ENCODE data around the gene PARD3B. TPM values are rescaled to one million over a fixed set of nuclear protein-coding genes. Genes with fewer than 3 reads are reported as not detected.

The PARD3B gene
- total RNA-seq, 3 donors from 2014 or later, result 0.18 to 0.48 (median 0.27) TPM

DNA sequence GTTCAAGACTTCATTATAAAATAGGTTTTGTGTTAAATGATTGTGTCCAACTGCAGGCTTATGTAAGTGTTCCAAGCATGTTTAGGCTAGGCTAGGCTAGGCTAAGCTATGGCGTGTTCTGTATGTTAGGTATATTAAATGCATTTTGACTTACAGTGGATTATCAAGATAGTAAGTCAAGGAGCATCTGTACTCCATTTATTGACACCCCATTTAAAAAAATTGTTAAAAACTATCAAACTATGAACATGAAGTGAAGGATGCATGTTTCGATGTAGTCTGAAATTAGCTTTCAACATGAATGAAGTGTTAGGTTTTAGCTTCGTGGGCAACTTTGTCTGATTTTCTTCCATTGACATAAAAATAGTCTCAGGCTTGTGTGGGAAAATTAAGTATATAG lies 290.5 kb downstream of the PARD3B start:
- H3K4me3 Mint-ChIP-seq, result no peak overlapping the region
- no peaks in the 10 kb centered on the region for H3K4me1 Mint-ChIP-seq (ENCODE audit: low read depth)
- H3K27me3 Mint-ChIP-seq (ENCODE audit: low read depth), result peaks cover 3% of the 10 kb centered on the region
- no peak for ATAC-seq
- no peaks in the 10 kb centered on the region for H3K9me3 Mint-ChIP-seq
- DNase-seq, result no peak
- no peaks in the 10 kb centered on the region for H3K36me3 Mint-ChIP-seq (ENCODE audit: insufficient read depth)

DNA sequence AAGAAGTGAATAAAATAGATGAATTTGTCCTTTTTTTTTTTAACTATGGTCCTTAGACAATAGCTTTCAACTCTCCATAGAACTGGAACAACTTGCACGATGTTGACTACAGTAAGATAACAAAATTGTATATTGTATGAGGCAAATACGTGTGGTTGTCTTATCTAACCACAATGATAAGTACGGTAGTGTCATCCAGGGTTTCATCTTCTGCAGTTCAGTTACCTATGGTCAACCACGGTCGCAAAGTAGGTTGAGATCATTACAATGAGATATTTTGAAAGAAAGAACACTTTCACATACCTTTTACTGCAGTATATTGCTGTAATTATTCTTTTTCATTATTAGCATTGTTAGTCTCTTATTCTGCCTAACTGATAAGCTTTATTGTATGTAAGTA lies 295.2 kb downstream of the PARD3B start:
- H3K4me1 Mint-ChIP-seq (ENCODE audit: low read depth), result peaks cover 8% of the 10 kb centered on the region
- H3K27me3 Mint-ChIP-seq (ENCODE audit: low read depth), result no peaks in the 10 kb centered on the region
- no peak for ATAC-seq

DNA sequence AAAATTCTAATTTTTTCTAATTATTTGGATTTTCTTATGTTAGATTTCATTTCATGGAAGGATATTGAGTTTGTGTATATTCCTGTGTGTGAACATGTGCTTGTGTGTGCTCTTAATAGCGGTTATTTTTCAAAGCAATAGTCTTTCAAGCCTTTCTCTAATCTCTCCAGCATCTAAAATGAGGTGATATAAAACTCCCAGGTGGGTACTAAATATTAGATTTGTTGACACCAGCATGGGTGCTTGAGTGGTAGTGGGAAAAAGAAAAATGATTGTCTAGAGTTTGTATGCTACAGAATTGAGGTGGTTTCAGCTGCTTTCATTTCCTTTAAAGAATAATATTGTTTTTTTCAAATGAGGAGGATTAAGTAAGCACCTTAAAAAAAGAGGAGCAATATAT lies 296.8 kb downstream of the PARD3B start:
- Mint-ChIP-seq H3K4me1 (ENCODE audit: low read depth) (peaks cover 8% of the 10 kb centered on the region), H3K36me3 (ENCODE audit: insufficient read depth) (no peaks in the 10 kb centered on the region), H3K9me3 (no peaks in the 10 kb centered on the region), H3K27me3 (ENCODE audit: low read depth) (no peaks in the 10 kb centered on the region), H3K4me3 (no peak overlapping the region)
- ATAC-seq, result no peak
- no peak for DNase-seq

More for the DNA sequence above, 295.2 kb downstream of the PARD3B start:
- H3K36me3 Mint-ChIP-seq (ENCODE audit: insufficient read depth), result no peaks in the 10 kb centered on the region
- H3K4me3 Mint-ChIP-seq, result no peak overlapping the region
- DNase-seq, result no peak
- no peaks in the 10 kb centered on the region for H3K9me3 Mint-ChIP-seq

DNA sequence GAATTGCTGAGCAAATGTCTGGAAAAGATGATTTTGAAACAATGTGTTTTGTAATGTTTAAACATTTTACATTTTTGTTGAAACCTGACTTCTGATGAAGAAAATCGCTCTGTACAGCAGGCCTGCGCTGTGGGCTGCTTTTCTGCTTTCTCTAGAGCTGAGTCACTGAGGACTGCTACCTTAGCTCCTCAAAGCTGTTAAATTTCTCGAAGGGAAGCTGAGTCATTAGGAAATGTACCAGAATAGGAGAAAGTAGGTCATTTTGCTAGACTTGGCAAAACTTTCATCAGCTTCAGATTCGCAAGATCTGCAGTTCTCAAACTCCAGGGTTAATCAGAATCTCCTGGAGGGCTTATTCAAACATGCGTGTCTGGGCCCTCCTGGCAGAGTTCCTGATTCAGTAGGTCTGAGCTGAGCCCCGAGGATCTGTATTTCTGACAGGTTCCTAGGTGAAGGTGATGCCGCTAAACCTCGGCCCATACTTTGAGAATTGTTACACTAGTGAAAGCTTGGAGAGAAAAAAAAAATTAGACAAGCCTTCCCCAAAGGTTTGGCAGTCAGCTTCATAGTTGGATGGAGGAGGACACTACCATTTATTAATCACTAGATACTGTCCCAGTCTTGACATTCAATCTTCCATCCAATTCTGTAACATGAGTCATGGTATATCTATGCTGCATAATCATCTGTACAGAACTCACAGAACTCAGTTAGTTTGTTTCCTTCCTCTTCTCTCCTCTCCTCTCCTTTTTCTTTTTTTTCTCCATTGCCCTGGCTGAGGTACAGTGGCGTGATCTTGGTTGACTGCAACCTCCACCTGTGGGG lies 297.6 kb downstream of the PARD3B start:
- Mint-ChIP-seq H3K9me3 (no peaks in the 10 kb centered on the region), H3K27me3 (ENCODE audit: low read depth) (no peaks in the 10 kb centered on the region), H3K4me3 (no peak overlapping the region), H3K36me3 (ENCODE audit: insufficient read depth) (no peaks in the 10 kb centered on the region), H3K4me1 (ENCODE audit: low read depth) (peaks cover 8% of the 10 kb centered on the region)
- ATAC-seq, result peak; percentile 66 to 85
- DNase-seq, result no peak

DNA sequence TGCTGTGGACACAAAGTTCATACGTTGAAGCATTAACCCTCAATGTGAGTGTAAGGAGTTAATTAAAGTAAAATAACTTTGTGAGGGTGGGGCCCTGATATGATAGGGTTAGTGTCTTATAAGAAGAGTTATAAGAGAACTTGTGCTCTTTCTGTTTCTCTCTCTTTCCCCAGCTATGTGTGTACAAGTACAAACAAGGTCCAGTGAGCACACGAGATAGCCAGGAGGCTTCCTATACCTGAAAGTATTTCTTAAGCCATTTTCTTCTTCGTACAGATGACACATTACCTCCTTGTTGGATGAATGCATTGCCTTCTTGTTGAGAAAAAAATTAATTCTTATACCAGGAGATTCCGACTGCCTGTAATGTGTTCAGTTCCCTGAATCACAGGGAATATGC lies 301.2 kb downstream of the PARD3B start:
- DNase-seq (no peak), ATAC-seq (no peak)
- H3K4me3 Mint-ChIP-seq, result no peak overlapping the region
- no peaks in the 10 kb centered on the region for H3K36me3 Mint-ChIP-seq (ENCODE audit: insufficient read depth)
- no peaks in the 10 kb centered on the region for H3K27me3 Mint-ChIP-seq (ENCODE audit: low read depth)
- H3K4me1 Mint-ChIP-seq (ENCODE audit: low read depth), result peaks cover 8% of the 10 kb centered on the region
- no peaks in the 10 kb centered on the region for H3K9me3 Mint-ChIP-seq

DNA sequence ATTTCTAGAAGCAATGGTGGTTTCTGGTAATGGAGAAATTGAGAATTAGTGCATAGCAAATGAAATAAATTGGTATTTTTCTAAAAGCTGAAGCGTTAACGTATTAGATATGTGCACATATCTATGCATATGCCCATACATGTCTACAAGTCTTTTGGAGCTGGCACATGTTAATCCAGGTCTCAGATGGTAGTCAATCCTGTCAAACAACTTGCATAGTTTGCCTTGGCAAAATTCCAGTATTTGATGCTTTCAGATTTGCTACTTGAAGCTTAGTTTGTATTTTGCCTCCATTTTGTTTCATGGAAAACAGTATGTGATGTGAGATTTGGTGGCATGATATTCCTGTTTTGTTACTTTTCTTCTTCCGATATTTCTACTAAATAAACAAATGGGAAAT lies 304.6 kb downstream of the PARD3B start:
- H3K27me3 Mint-ChIP-seq (ENCODE audit: low read depth), result no peaks in the 10 kb centered on the region
- no peak for ATAC-seq
- H3K4me1 Mint-ChIP-seq (ENCODE audit: low read depth), result no peaks in the 10 kb centered on the region
- H3K9me3 Mint-ChIP-seq, result no peaks in the 10 kb centered on the region
- no peak overlapping the region for H3K4me3 Mint-ChIP-seq
- DNase-seq, result no peak
- H3K36me3 Mint-ChIP-seq (ENCODE audit: insufficient read depth), result no peaks in the 10 kb centered on the region

DNA sequence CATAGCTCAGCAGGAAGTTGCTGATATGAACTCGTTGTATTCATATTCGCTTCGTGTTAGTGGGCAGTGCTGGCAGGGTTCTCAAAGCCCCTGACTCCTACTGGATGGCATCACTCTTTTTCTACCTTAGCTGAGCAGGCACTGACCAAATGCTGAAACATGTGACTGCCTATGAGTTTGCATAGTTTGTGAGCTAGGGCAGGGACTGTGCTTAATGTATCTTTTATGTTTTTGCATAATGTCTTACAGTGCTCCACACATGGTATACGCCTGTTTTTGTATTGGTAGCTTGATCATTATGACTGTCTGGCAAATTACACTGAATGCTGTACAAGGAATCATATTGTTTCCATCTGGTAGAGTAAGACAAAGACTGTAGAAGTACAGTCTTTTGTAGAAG lies 305.3 kb downstream of the PARD3B start:
- Mint-ChIP-seq H3K36me3 (ENCODE audit: insufficient read depth) (no peaks in the 10 kb centered on the region), H3K9me3 (peaks cover 2% of the 10 kb centered on the region), H3K27me3 (ENCODE audit: low read depth) (no peaks in the 10 kb centered on the region), H3K4me3 (no peak overlapping the region), H3K4me1 (ENCODE audit: low read depth) (no peaks in the 10 kb centered on the region)
- ATAC-seq (no peak), DNase-seq (no peak)

DNA sequence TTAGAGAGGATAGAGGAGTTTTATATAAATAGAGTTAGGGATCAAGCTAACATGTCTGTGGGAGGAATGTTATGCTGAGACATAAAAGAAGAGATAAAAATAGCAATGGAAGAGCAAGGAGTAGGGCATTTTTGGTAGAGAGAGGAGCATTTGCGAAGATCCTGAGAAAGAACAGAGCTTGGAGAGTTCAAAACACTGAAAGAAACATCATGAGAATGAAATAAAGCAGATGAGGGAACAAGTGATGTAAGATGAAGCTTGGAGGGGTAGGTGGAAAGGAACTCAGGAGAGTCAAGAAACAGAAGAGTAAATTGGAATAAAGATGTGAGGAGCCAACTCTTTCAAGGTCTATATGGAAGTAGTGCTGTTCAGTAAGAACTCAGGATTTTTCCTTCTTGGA lies 308.6 kb downstream of the PARD3B start:
- no peak overlapping the region for H3K4me3 Mint-ChIP-seq
- H3K27me3 Mint-ChIP-seq (ENCODE audit: low read depth), result no peaks in the 10 kb centered on the region
- DNase-seq (no peak), ATAC-seq (no peak)
- no peaks in the 10 kb centered on the region for H3K36me3 Mint-ChIP-seq (ENCODE audit: insufficient read depth)
- peaks cover 7% of the 10 kb centered on the region for H3K9me3 Mint-ChIP-seq
- H3K4me1 Mint-ChIP-seq (ENCODE audit: low read depth), result no peaks in the 10 kb centered on the region

DNA sequence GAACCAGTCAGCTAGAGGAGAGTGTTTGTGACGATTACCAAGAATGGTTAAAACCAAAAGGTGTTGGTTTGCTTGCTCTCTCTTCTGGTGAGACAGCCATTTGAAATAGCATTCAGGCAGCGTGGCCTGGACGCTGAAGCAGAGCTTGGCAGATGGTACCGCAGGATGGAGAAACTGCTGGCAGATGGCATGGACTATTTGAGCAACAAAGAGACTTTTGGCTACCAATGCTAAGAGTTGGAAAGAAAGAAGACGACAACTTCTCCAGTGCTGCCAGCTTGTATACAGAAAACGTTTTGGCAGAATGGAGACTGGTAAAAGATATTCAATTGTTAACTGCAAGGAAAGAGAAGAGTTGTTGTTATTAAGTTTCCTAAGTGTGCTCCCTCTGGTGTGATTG lies 315.0 kb downstream of the PARD3B start:
- Mint-ChIP-seq H3K9me3 (peaks cover 7% of the 10 kb centered on the region), H3K36me3 (ENCODE audit: insufficient read depth) (no peaks in the 10 kb centered on the region), H3K27me3 (ENCODE audit: low read depth) (peaks cover 3% of the 10 kb centered on the region), H3K4me3 (no peak overlapping the region), H3K4me1 (ENCODE audit: low read depth) (no peaks in the 10 kb centered on the region)
- DNase-seq (no peak), ATAC-seq (no peak)

DNA sequence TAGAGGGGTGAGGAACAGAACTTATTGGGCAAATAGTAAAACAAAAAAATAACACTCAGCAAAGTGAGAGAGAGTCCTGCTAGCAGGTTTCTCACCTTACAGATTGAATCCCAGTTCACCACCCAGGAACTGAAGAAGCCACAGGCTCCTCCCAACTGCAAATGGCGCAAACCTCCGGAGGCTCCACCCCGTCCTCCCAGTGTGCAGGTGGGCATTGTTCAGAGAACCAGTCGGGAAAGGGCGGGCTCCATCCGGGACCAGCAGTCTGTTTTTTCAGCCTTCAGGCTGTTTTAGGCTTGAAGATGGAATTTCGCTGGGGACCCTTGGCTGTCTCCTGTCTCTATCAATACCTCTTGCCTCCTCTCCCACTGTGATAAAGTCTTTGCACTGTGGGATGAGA lies 317.5 kb downstream of the PARD3B start:
- Mint-ChIP-seq H3K9me3 (no peaks in the 10 kb centered on the region), H3K4me1 (ENCODE audit: low read depth) (no peaks in the 10 kb centered on the region), H3K4me3 (no peak overlapping the region), H3K27me3 (ENCODE audit: low read depth) (peaks cover 3% of the 10 kb centered on the region), H3K36me3 (ENCODE audit: insufficient read depth) (no peaks in the 10 kb centered on the region)
- ATAC-seq, result no peak
- DNase-seq, result no peak

DNA sequence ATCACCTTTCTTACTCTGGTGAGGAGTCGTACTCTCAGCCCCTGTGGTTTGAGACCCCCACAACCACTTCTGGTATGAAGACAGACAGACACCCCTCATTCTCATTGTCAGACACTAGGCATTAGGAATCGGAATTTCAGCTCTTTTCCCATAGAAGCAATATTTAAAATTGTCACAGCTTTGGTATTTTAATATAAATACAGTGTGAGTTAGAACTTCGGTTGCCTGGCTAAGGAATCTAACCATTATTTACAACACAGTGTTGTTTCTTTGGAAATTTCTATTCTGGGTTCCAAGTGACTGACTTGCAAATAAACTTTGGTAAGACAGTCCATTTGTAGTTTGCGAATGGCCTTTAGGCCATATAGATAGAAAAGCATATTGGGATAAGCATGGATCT lies 318.1 kb downstream of the PARD3B start:
- Mint-ChIP-seq H3K27me3 (ENCODE audit: low read depth) (peaks cover 3% of the 10 kb centered on the region), H3K36me3 (ENCODE audit: insufficient read depth) (no peaks in the 10 kb centered on the region), H3K9me3 (no peaks in the 10 kb centered on the region), H3K4me1 (ENCODE audit: low read depth) (no peaks in the 10 kb centered on the region), H3K4me3 (no peak overlapping the region)
- DNase-seq (no peak), ATAC-seq (no peak)

DNA sequence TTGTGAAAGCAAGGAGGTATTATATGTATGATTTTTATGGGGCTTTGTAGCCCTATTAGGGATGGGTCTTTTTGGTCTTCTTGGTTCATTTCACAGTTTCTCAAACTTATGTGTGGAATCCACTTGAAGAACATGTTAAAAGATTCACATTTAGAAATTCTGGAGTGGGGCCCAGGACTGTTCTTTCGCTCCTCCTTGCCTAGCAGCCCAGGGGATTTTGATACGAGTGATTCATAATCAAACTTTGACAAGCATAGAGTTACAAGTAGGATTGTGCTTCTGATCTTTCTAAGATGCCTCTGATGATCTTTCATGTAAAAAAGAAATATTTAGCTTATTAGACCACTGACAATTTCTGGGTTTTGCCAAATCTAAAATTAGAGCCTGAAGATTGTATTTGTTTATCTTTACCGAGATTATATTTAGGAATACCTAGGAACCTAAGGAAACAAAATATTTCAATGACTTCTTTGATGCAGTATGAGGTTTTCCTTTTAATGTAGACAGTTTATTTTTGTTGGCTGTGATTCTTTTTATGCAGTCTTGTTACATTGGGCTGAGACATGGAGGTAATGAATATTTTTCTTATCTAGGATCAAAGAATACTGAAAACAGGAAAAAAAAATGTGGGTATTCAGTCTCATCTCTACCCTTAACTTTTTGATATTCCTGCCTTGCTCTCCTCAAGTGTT lies 324.0 kb downstream of the PARD3B start:
- peaks cover under 1% of the 10 kb centered on the region for H3K27me3 Mint-ChIP-seq (ENCODE audit: low read depth)
- ATAC-seq, result no peak
- H3K9me3 Mint-ChIP-seq, result peaks cover 3% of the 10 kb centered on the region
- H3K4me3 Mint-ChIP-seq, result no peak overlapping the region
- H3K4me1 Mint-ChIP-seq (ENCODE audit: low read depth), result peaks cover 19% of the 10 kb centered on the region
- no peaks in the 10 kb centered on the region for H3K36me3 Mint-ChIP-seq (ENCODE audit: insufficient read depth)
- DNase-seq, result no peak

DNA sequence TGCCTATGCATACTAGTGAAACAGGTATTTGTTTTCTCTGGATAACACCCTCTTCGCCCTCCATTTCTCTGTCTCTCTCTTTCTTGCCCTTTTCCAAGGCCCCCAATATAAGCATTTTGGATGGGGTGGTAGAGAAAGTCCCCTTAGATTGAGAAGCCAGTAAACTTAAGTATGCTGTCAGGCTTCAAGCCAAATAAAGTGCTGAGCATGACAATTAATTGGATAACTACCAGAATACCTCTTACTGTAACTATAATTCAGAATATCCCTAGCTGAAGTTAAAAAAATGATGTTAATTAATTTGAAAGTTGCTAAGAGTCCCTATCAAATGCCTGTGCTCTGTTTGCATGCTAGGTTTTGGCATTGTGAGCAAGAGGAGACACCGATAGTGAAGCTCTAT lies 324.8 kb downstream of the PARD3B start:
- Mint-ChIP-seq H3K4me1 (ENCODE audit: low read depth) (peaks cover 19% of the 10 kb centered on the region), H3K9me3 (peaks cover 8% of the 10 kb centered on the region), H3K4me3 (no peak overlapping the region), H3K36me3 (ENCODE audit: insufficient read depth) (no peaks in the 10 kb centered on the region), H3K27me3 (ENCODE audit: low read depth) (no peaks in the 10 kb centered on the region)
- DNase-seq (no peak), ATAC-seq (no peak)

DNA sequence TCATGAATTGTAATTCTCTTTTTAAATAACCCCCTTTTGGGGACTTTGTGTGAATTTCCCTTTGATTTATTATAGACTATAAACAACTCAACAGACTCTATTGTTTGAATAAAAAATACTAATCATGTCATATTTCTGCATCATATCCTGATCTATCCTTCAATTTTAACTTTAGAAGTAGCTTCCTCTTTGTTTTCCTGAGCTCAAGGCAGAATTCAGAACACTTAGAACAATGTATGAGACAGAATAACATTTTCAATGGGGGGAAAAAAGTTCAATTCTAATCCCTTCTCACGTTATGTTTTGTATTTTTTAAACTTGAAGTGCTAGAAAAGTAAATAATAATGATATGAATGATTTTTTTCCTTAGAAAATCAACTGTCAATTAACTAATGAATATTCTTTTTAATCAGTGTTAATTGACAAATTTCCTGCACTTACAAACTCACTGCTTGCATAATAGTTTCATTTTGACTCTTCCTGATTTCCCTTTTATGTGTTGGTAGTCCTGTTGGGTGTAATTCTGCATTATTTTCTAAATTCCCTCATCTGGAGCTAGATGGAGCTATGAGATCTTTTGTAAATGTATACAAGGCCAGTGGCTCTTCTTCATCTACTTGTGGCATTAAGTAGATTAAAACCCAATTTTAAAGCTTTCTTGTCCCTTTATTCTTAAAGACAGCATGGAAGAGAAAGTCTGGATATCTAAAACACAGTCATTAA lies 326.1 kb downstream of the PARD3B start:
- Mint-ChIP-seq H3K9me3 (peaks cover 8% of the 10 kb centered on the region), H3K27me3 (ENCODE audit: low read depth) (no peaks in the 10 kb centered on the region), H3K36me3 (ENCODE audit: insufficient read depth) (no peaks in the 10 kb centered on the region), H3K4me1 (ENCODE audit: low read depth) (peaks cover 27% of the 10 kb centered on the region), H3K4me3 (no peak overlapping the region)
- DNase-seq, result no peak
- no peak for ATAC-seq

Measured in activated T-cell treated with anti-CD3 and anti-CD28 coated beads, Interleukin-2, amount 50 U/mL, for 4 hours (primary cell).